Natural killer cell (primary cell): ENCODE measurements around the gene ATXN10. TPM values are rescaled to one million over a fixed set of nuclear protein-coding genes. Genes with fewer than 3 reads are reported as not detected.

Experiments used
- ATAC-seq, 3 donors: fragments of 150-1000 bp in 2 of 3; fragments of 200-7000 bp in 1 of 3; cut with Tn5 transposase; 1 replicate in 1 of 3; 2 replicates in 2 of 3; pipeline ENCODE4 v1.10.0; 2021; ENCODE audit warnings: mild to moderate bottlenecking in 2 of 3, moderate library complexity in 2 of 3
- DNase-seq, 2 donors: peaks; one replicate each; pipeline versions ENCODE4 v3.0.0 to v3.0.0-alpha.2; 2013 to 2021; ENCODE audit warnings: mixed read lengths in 1 of 2
- H3K27ac ChIP-seq: one replicate; pipeline ENCODE4 v1.5.1; 2013; ENCODE audit warnings: mild to moderate bottlenecking, low read length
- H3K27me3 ChIP-seq: one replicate; pipeline ENCODE4 v1.6.1; 2013; ENCODE audit warnings: low read length; ENCODE audit not compliant: control insufficient read depth, insufficient read depth
- H3K36me3 ChIP-seq: one replicate; pipeline ENCODE4 v1.6.1; 2013; ENCODE audit warnings: low read length; ENCODE audit not compliant: control insufficient read depth, insufficient read depth
- H3K4me1 ChIP-seq: one replicate; pipeline ENCODE4 v1.6.1; 2013; ENCODE audit warnings: low read length; ENCODE audit not compliant: control insufficient read depth, insufficient read depth
- H3K4me3 ChIP-seq: one replicate; pipeline ENCODE4 v1.5.1; 2013; ENCODE audit warnings: low read length
- H3K9me3 ChIP-seq: one replicate; pipeline ENCODE4 v1.6.1; 2013; ENCODE audit warnings: low read length; ENCODE audit not compliant: control insufficient read depth, insufficient read depth
- H3K27ac Mint-ChIP-seq, 2 donors: one replicate each; pipeline ENCODE4 v1.8.0; 2022; ENCODE audit warnings: mild to moderate bottlenecking in 2 of 2, mixed read lengths in 2 of 2, moderate library complexity in 1 of 2
- H3K27me3 Mint-ChIP-seq, 2 donors: one replicate each; pipeline ENCODE4 v1.8.0; 2022; ENCODE audit warnings: low read depth in 2 of 2, mixed read lengths in 2 of 2
- H3K36me3 Mint-ChIP-seq: one replicate; pipeline ENCODE4 v1.8.0; 2022; ENCODE audit warnings: mixed read lengths
- H3K4me1 Mint-ChIP-seq, 2 donors: one replicate each; pipeline ENCODE4 v1.8.0; 2022; ENCODE audit warnings: mixed read lengths in 2 of 2
- H3K4me3 Mint-ChIP-seq: one replicate; pipeline ENCODE4 v1.8.0; 2022; ENCODE audit warnings: mild to moderate bottlenecking, moderate library complexity, mixed read lengths
- H3K9me3 Mint-ChIP-seq, 2 donors: one replicate each; pipeline ENCODE4 v1.8.0; 2022; ENCODE audit warnings: mixed read lengths in 2 of 2
- CTCF ChIP-seq: fragments of 200-600 bp; IDR thresholded peaks from one replicate; pipeline ENCODE4 v1.8.0; 2022; ENCODE audit warnings: antibody characterized with exemption
- WGBS: methylation state at CpG from one replicate; pipeline ENCODE4 v1.1.7; 2013; ENCODE audit warnings: missing lambda C conversion rate; ENCODE audit not compliant: insufficient coverage; 5-methylcytosine and 5-hydroxymethylcytosine counted together
- intact Hi-C: fragments of 100-400 bp; cut with micrococcal nuclease; formaldehyde crosslinking; loops from one replicate; pipeline ENCODE4 v1.14.2; 2022
- total RNA-seq, 4 donors: library from RNA; stranded (reverse); fragments of 120-200 nt in 1 of 4; gene quantifications; one replicate each; pipeline versions ENCODE4 v1.2.3 to v1.2.4, GENCODE V29; 2013 to 2022

ATXN10 gene
- total RNA-seq, 3 donors from 2014 or later (not counting 1 experiment from before 2014, with no cell fraction given) = 79.3 to 90.5 (median 88.8) TPM

GRCh38 chr22:45783690-45784089 is 112.1 kb downstream of the ATXN10 start:
- no peak overlapping the region for H3K27ac Mint-ChIP-seq
- no peaks in the 10 kb centered on the region for H3K27me3 Mint-ChIP-seq
- H3K4me1 Mint-ChIP-seq = peaks cover 17 to 23% of the 10 kb centered on the region in 2 donors
- H3K27me3 ChIP-seq = no peaks in the 10 kb centered on the region
- no peaks in the 10 kb centered on the region for H3K36me3 ChIP-seq
- H3K4me1 ChIP-seq = no peaks in the 10 kb centered on the region
- H3K4me3 ChIP-seq = no peak overlapping the region
- no peaks in the 10 kb centered on the region for H3K9me3 Mint-ChIP-seq
- no peaks in the 10 kb centered on the region for H3K9me3 ChIP-seq
- ATAC-seq = no peak
- TF ChIP-seq CTCF = no peak
- no peak overlapping the region for H3K27ac ChIP-seq
- H3K4me3 Mint-ChIP-seq = no peak overlapping the region
- DNase-seq = no peak
- 92% methylated on average over 6 of the region's 6 CpGs for WGBS
- intact Hi-C loops = no loop called here
- no peaks in the 10 kb centered on the region for H3K36me3 Mint-ChIP-seq

DNA sequence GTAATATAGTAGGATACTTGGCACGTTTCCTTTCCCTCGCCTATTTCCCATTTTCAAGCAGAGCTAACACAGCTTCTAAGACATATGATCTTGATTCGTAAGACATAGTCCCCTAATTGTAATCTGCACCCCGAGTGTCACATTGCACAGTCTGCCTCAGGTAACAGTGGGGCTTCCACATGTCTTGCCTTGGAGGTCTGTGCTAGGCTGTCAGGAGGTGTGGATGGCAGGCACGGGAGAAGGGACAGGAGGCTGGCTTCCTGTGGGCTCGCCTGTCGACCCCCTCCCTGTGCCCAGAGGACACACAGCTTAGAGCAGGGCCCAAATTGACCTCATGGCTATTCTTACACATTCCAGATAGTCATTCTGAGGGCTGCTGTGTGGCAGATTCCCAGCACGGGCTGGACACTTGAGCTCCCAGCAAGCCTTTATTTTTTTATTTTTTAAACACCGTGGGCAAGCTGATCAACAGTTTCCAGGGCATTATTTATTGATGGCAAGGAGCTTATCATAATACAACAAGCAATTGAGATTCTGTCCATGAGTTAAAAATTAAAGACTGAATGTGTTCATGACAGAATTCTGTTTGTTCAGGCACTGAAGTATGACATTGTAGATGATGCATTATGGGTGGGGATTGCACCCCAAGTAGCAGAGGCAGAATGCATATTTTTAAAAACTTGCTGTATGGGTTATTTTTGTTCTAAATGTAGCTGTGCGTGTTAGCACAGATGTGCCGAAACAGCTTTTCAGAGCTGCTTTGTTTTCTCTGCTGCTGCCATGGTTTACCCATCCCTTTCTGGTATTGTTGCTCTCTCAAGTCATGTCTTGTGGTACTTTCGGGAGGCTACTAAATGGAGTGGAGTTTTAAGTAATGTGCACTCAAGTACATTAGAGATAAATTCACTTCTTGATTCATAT is 113.0 kb downstream of the ATXN10 start:
- Histone ChIP-seq H3K9me3 (no peaks in the 10 kb centered on the region), H3K4me3 (no peak overlapping the region), H3K36me3 (no peaks in the 10 kb centered on the region), H3K27me3 (no peaks in the 10 kb centered on the region), H3K4me1 (no peaks in the 10 kb centered on the region), H3K27ac (no peak overlapping the region)
- no peaks in the 10 kb centered on the region for H3K9me3 Mint-ChIP-seq
- H3K4me1 Mint-ChIP-seq = peaks cover 20 to 23% of the 10 kb centered on the region in 2 donors
- ATAC-seq = no peak
- intact Hi-C loops = no loop called here
- no peaks in the 10 kb centered on the region for H3K36me3 Mint-ChIP-seq
- DNase-seq = no peak
- H3K27me3 Mint-ChIP-seq = no peaks in the 10 kb centered on the region
- no peak for TF ChIP-seq CTCF
- H3K27ac Mint-ChIP-seq = no peak overlapping the region
- H3K4me3 Mint-ChIP-seq = no peak overlapping the region
- WGBS = 92% methylated on average over 9 of the region's 12 CpGs

DNA sequence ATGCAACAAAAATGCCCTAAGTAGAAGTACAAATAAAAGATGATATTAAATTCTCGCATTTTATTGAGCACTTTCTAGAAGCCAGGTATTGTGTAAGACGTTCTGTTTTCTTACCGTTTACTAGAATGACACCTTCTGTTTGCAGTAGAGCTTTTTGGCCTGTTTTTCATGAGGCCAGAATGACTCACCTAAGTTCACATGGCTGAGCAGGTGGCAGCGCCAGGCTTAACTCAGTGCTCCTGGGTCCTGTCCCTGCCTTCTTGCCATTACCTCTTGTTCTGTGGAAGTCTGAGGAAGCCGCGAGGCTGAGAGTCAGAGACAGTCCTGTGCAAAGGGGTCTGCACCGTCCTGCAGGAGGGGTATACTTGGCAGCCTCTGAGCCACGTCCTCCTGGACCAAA is 113.8 kb downstream of the ATXN10 start:
- Mint-ChIP-seq H3K4me1 (peaks cover 23% of the 10 kb centered on the region in 2 donors), H3K27ac (no peak overlapping the region), H3K27me3 (no peaks in the 10 kb centered on the region), H3K36me3 (no peaks in the 10 kb centered on the region), H3K4me3 (no peak overlapping the region), H3K9me3 (no peaks in the 10 kb centered on the region)
- DNase-seq = no peak
- Histone ChIP-seq H3K4me1 (no peaks in the 10 kb centered on the region), H3K36me3 (no peaks in the 10 kb centered on the region), H3K27ac (no peak overlapping the region), H3K4me3 (no peak overlapping the region), H3K9me3 (no peaks in the 10 kb centered on the region), H3K27me3 (no peaks in the 10 kb centered on the region)
- no peak for TF ChIP-seq CTCF
- no peak for ATAC-seq
- intact Hi-C loops = no loop called here
- WGBS = 96% methylated on average over 8 of the region's 8 CpGs
